ENCODE results near the gene C12orf75.
"Not testable (repeated sequence)": the region's sequence is repeated elsewhere in the genome, so short reads cannot be mapped to it uniquely, and the experiment has no call there.

C12orf75 gene

GRCh38 chr12:105329926-105330282, 587 bp upstream of the C12orf75 start:
- Histone ChIP-seq H3K36me3 (ENCODE audit: insufficient read depth, low read length) (no peaks in the 10 kb centered on the region), H3K4me1 (ENCODE audit: insufficient read depth, low read length) (peaks cover 6% of the 10 kb centered on the region), H3K27ac (ENCODE audit: low read depth, low read length) (no peak overlapping the region), H3K9me3 (ENCODE audit: low read length) (no peaks in the 10 kb centered on the region), H3K27me3 (ENCODE audit: control insufficient read depth in 1 of 2, insufficient read depth in 2 of 2, low read length in 2 of 2) (peaks cover 0 to 15% of the 10 kb centered on the region in 2 donors), H3K4me3 (ENCODE audit: low read depth in 1 of 2, low read length in 2 of 2) (peak overlapping the region in 1 of 2 donors; percentile 25), H3K9ac (ENCODE audit: low read length) (no peak overlapping the region)

- Histone ChIP-seq H3K9ac (ENCODE audit: low read length) (no peak overlapping the region), H3K27ac (ENCODE audit: low read depth, low read length) (no peak overlapping the region), H3K27me3 (ENCODE audit: control insufficient read depth in 1 of 2, insufficient read depth in 2 of 2, low read length in 2 of 2) (peaks cover 0 to 15% of the 10 kb centered on the region in 2 donors), H3K4me3 (ENCODE audit: low read depth in 1 of 2, low read length in 2 of 2) (peak overlapping the region in 1 of 2 donors; percentile 50), H3K9me3 (ENCODE audit: low read length) (no peaks in the 10 kb centered on the region), H3K36me3 (ENCODE audit: insufficient read depth, low read length) (no peaks in the 10 kb centered on the region), H3K4me1 (ENCODE audit: insufficient read depth, low read length) (peaks cover 6% of the 10 kb centered on the region)
Observed at GRCh38 chr12:105330931-105331804, 677 bp downstream of the C12orf75 start.

GRCh38 chr12:105331805-105332251, 1.3 kb downstream of the C12orf75 start:
- no peak overlapping the region for H3K27ac ChIP-seq (ENCODE audit: low read depth, low read length)
- peaks cover 0 to 15% of the 10 kb centered on the region in 2 donors for H3K27me3 ChIP-seq (ENCODE audit: control insufficient read depth in 1 of 2, insufficient read depth in 2 of 2, low read length in 2 of 2)
- no peaks in the 10 kb centered on the region for H3K9me3 ChIP-seq (ENCODE audit: low read length)
- peak overlapping the region in 1 of 2 donors; percentile 50 for H3K4me3 ChIP-seq (ENCODE audit: low read depth in 1 of 2, low read length in 2 of 2)
- H3K36me3 ChIP-seq (ENCODE audit: insufficient read depth, low read length), result no peaks in the 10 kb centered on the region
- H3K4me1 ChIP-seq (ENCODE audit: insufficient read depth, low read length), result peaks cover 6% of the 10 kb centered on the region
- no peak overlapping the region for H3K9ac ChIP-seq (ENCODE audit: low read length)

- not testable (repeated sequence) for H3K4me1 ChIP-seq (ENCODE audit: insufficient read depth, low read length); H3K27ac ChIP-seq (ENCODE audit: low read depth, low read length)
- H3K27me3 ChIP-seq (ENCODE audit: control insufficient read depth in 1 of 2, insufficient read depth in 2 of 2, low read length in 2 of 2), result peaks cover 0 to 15% of the 10 kb centered on the region in 2 donors
Observed at GRCh38 chr12:105332286-105332685, 1.8 kb downstream of the C12orf75 start.

GRCh38 chr12:105332925-105333324, 2.4 kb downstream of the C12orf75 start:
- Histone ChIP-seq H3K36me3 (ENCODE audit: insufficient read depth, low read length) (no peaks in the 10 kb centered on the region), H3K9me3 (ENCODE audit: low read length) (no peaks in the 10 kb centered on the region), H3K4me3 (ENCODE audit: low read depth in 1 of 2, low read length in 2 of 2) (no peak overlapping the region), H3K9ac (ENCODE audit: low read length) (no peak overlapping the region), H3K4me1 (ENCODE audit: insufficient read depth, low read length) (peaks cover 6% of the 10 kb centered on the region), H3K27ac (ENCODE audit: low read depth, low read length) (no peak overlapping the region), H3K27me3 (ENCODE audit: control insufficient read depth in 1 of 2, insufficient read depth in 2 of 2, low read length in 2 of 2) (peaks cover 0 to 15% of the 10 kb centered on the region in 2 donors)

More at GRCh38 chr12:105332286-105332685, 1.8 kb downstream of the C12orf75 start:
- H3K4me3 ChIP-seq (ENCODE audit: low read depth in 1 of 2, low read length in 2 of 2); H3K36me3 ChIP-seq (ENCODE audit: insufficient read depth, low read length); H3K9me3 ChIP-seq (ENCODE audit: low read length); H3K9ac ChIP-seq (ENCODE audit: low read length): not testable (repeated sequence)

GRCh38 chr12:105334001-105334400, 3.5 kb downstream of the C12orf75 start:
- Histone ChIP-seq H3K36me3 (ENCODE audit: insufficient read depth, low read length) (no peaks in the 10 kb centered on the region), H3K4me1 (ENCODE audit: insufficient read depth, low read length) (peaks cover 6% of the 10 kb centered on the region), H3K27ac (ENCODE audit: low read depth, low read length) (no peak overlapping the region), H3K4me3 (ENCODE audit: low read depth in 1 of 2, low read length in 2 of 2) (no peak overlapping the region), H3K9me3 (ENCODE audit: low read length) (no peaks in the 10 kb centered on the region), H3K27me3 (ENCODE audit: control insufficient read depth in 1 of 2, insufficient read depth in 2 of 2, low read length in 2 of 2) (peaks cover 0 to 15% of the 10 kb centered on the region in 2 donors), H3K9ac (ENCODE audit: low read length) (no peak overlapping the region)

GRCh38 chr12:105334582-105334981, 4.1 kb downstream of the C12orf75 start:
- Histone ChIP-seq H3K4me3 (ENCODE audit: low read depth in 1 of 2, low read length in 2 of 2) (no peak overlapping the region), H3K27ac (ENCODE audit: low read depth, low read length) (no peak overlapping the region), H3K36me3 (ENCODE audit: insufficient read depth, low read length) (no peaks in the 10 kb centered on the region), H3K27me3 (ENCODE audit: control insufficient read depth in 1 of 2, insufficient read depth in 2 of 2, low read length in 2 of 2) (peaks cover 0 to 15% of the 10 kb centered on the region in 2 donors), H3K9ac (ENCODE audit: low read length) (no peak overlapping the region), H3K4me1 (ENCODE audit: insufficient read depth, low read length) (peaks cover 6% of the 10 kb centered on the region), H3K9me3 (ENCODE audit: low read length) (no peaks in the 10 kb centered on the region)

GRCh38 chr12:105335856-105336255, 5.4 kb downstream of the C12orf75 start:
- Histone ChIP-seq H3K36me3 (ENCODE audit: insufficient read depth, low read length) (no peaks in the 10 kb centered on the region), H3K9me3 (ENCODE audit: low read length) (peaks cover 3% of the 10 kb centered on the region), H3K9ac (ENCODE audit: low read length) (no peak overlapping the region), H3K4me1 (ENCODE audit: insufficient read depth, low read length) (no peaks in the 10 kb centered on the region), H3K27me3 (ENCODE audit: control insufficient read depth in 1 of 2, insufficient read depth in 2 of 2, low read length in 2 of 2) (peaks cover 0 to 15% of the 10 kb centered on the region in 2 donors), H3K4me3 (ENCODE audit: low read depth in 1 of 2, low read length in 2 of 2) (no peak overlapping the region), H3K27ac (ENCODE audit: low read depth, low read length) (no peak overlapping the region)

- Histone ChIP-seq H3K4me3 (ENCODE audit: low read depth in 1 of 2, low read length in 2 of 2) (no peak overlapping the region), H3K4me1 (ENCODE audit: insufficient read depth, low read length) (no peaks in the 10 kb centered on the region), H3K9me3 (ENCODE audit: low read length) (peaks cover 5% of the 10 kb centered on the region), H3K9ac (ENCODE audit: low read length) (no peak overlapping the region), H3K36me3 (ENCODE audit: insufficient read depth, low read length) (no peaks in the 10 kb centered on the region), H3K27ac (ENCODE audit: low read depth, low read length) (no peak overlapping the region), H3K27me3 (ENCODE audit: control insufficient read depth in 1 of 2, insufficient read depth in 2 of 2, low read length in 2 of 2) (peaks cover 0 to 10% of the 10 kb centered on the region in 2 donors)
Observed at GRCh38 chr12:105336411-105336810, 5.9 kb downstream of the C12orf75 start.

GRCh38 chr12:105337391-105337790, 6.9 kb downstream of the C12orf75 start:
- no peaks in the 10 kb centered on the region for H3K4me1 ChIP-seq (ENCODE audit: insufficient read depth, low read length)
- H3K9ac ChIP-seq (ENCODE audit: low read length), result no peak overlapping the region
- H3K9me3 ChIP-seq (ENCODE audit: low read length), result peaks cover 5% of the 10 kb centered on the region
- H3K27ac ChIP-seq (ENCODE audit: low read depth, low read length), result no peak overlapping the region
- no peaks in the 10 kb centered on the region for H3K36me3 ChIP-seq (ENCODE audit: insufficient read depth, low read length)
- no peak overlapping the region for H3K4me3 ChIP-seq (ENCODE audit: low read depth in 1 of 2, low read length in 2 of 2)
- H3K27me3 ChIP-seq (ENCODE audit: control insufficient read depth in 1 of 2, insufficient read depth in 2 of 2, low read length in 2 of 2), result peaks cover 0 to under 1% of the 10 kb centered on the region in 2 donors

- H3K36me3 ChIP-seq (ENCODE audit: insufficient read depth, low read length), result no peaks in the 10 kb centered on the region
- no peaks in the 10 kb centered on the region for H3K27me3 ChIP-seq (ENCODE audit: control insufficient read depth in 1 of 2, insufficient read depth in 2 of 2, low read length in 2 of 2)
- no peak overlapping the region for H3K27ac ChIP-seq (ENCODE audit: low read depth, low read length)
- peaks cover 5% of the 10 kb centered on the region for H3K9me3 ChIP-seq (ENCODE audit: low read length)
- no peaks in the 10 kb centered on the region for H3K4me1 ChIP-seq (ENCODE audit: insufficient read depth, low read length)
- H3K4me3 ChIP-seq (ENCODE audit: low read depth in 1 of 2, low read length in 2 of 2), result no peak overlapping the region
- H3K9ac ChIP-seq (ENCODE audit: low read length), result no peak overlapping the region
Observed at GRCh38 chr12:105338966-105339365, 8.5 kb downstream of the C12orf75 start.

- no peak overlapping the region for H3K9ac ChIP-seq (ENCODE audit: low read length)
- H3K4me1 ChIP-seq (ENCODE audit: insufficient read depth, low read length), result no peaks in the 10 kb centered on the region
- H3K36me3 ChIP-seq (ENCODE audit: insufficient read depth, low read length), result no peaks in the 10 kb centered on the region
- no peak overlapping the region for H3K4me3 ChIP-seq (ENCODE audit: low read depth in 1 of 2, low read length in 2 of 2)
- H3K9me3 ChIP-seq (ENCODE audit: low read length), result peaks cover 5% of the 10 kb centered on the region
- H3K27ac ChIP-seq (ENCODE audit: low read depth, low read length), result no peak overlapping the region
- no peaks in the 10 kb centered on the region for H3K27me3 ChIP-seq (ENCODE audit: control insufficient read depth in 1 of 2, insufficient read depth in 2 of 2, low read length in 2 of 2)
Observed at GRCh38 chr12:105341010-105341409, 10.5 kb downstream of the C12orf75 start.

All from muscle layer of colon (tissue), 2 donors.